NCI-H2227 (cell line): ENCODE data around the gene CARMIL1.

Experiments used
- DNase-seq: peaks from one replicate; lab custom pipeline; 2025; ENCODE audit not compliant: unreplicated experiment; lab: John Stamatoyannopoulos, UW

Gene CARMIL1

GRCh38 chr6:25278914-25279747, at the start of gene CARMIL1:
Gene CARMIL1 (plus strand): TSS chr6:25279374. CDS start chr6:25279796, 422 bp downstream.
- peak; percentile 90 for DNase-seq

- no peak for DNase-seq
These were observed 49.4 kb upstream of the CARMIL1 start for GRCh38 chr6:25229671-25230321.

- no peak for DNase-seq
These were observed 46.7 kb upstream of the CARMIL1 start for GRCh38 chr6:25232479-25232878.

GRCh38 chr6:25233226-25233625, 45.9 kb upstream of the CARMIL1 start:
- DNase-seq = no peak

GRCh38 chr6:25237579-25237978, 41.6 kb upstream of the CARMIL1 start:
- no peak for DNase-seq

- DNase-seq = no peak
These were observed 40.1 kb upstream of the CARMIL1 start for GRCh38 chr6:25239059-25239458.

GRCh38 chr6:25239498-25239897, 39.7 kb upstream of the CARMIL1 start:
- no peak for DNase-seq

- DNase-seq = no peak
These were observed 36.6 kb upstream of the CARMIL1 start for GRCh38 chr6:25242567-25242966.

GRCh38 chr6:25244865-25245264, 34.3 kb upstream of the CARMIL1 start:
- DNase-seq = no peak

- DNase-seq = no peak
These were observed 31.1 kb upstream of the CARMIL1 start for GRCh38 chr6:25248123-25248522.

- DNase-seq = no peak
These were observed 30.0 kb upstream of the CARMIL1 start for GRCh38 chr6:25249133-25249532.

GRCh38 chr6:25250878-25251277, 28.3 kb upstream of the CARMIL1 start:
- no peak for DNase-seq

GRCh38 chr6:25251426-25251825, 27.7 kb upstream of the CARMIL1 start:
- DNase-seq = peak; percentile 93

GRCh38 chr6:25253351-25253750, 25.8 kb upstream of the CARMIL1 start:
- peak; percentile 47 for DNase-seq

GRCh38 chr6:25254671-25255070, 24.5 kb upstream of the CARMIL1 start:
- DNase-seq = no peak

GRCh38 chr6:25257686-25258348, 21.4 kb upstream of the CARMIL1 start:
- DNase-seq = no peak

- no peak for DNase-seq
These were observed 19.4 kb upstream of the CARMIL1 start for GRCh38 chr6:25259756-25260155.

- no peak for DNase-seq
These were observed 15.5 kb upstream of the CARMIL1 start for GRCh38 chr6:25263657-25264056.

- no peak for DNase-seq
These were observed 12.6 kb upstream of the CARMIL1 start for GRCh38 chr6:25266456-25267100.

GRCh38 chr6:25267662-25268061, 11.5 kb upstream of the CARMIL1 start:
- DNase-seq = no peak

- DNase-seq = no peak
These were observed 8.6 kb upstream of the CARMIL1 start for GRCh38 chr6:25270559-25270958.
